ENCODE measurements around the gene SNX3. TPM values are rescaled to one million over a fixed set of nuclear protein-coding genes. Genes with fewer than 3 reads are reported as not detected.

SNX3 gene
- total RNA-seq, 1 experiment from 2014 or later = 80.7 TPM

- Histone ChIP-seq H2BK15ac (ENCODE audit: low read depth, low read length) (no peak overlapping the region), H3T11ph (ENCODE audit: low read length) (no peak overlapping the region), H3K79me2 (ENCODE audit: insufficient read depth, low read length) (no peaks in the 10 kb centered on the region), H4K20me1 (ENCODE audit: control insufficient read depth, insufficient read depth, insufficient read length) (no peaks in the 10 kb centered on the region), H3K4me1 (ENCODE audit: insufficient read depth, low read length) (no peaks in the 10 kb centered on the region), H4K8ac (replicated peaks; ENCODE audit: insufficient read length, low read depth, low read length) (no peak overlapping the region), H3K79me1 (ENCODE audit: insufficient read depth, low read depth, low read length, poor library complexity, severe bottlenecking) (no peaks in the 10 kb centered on the region), H2AFZ (ENCODE audit: low read length) (no peak overlapping the region), H2BK12ac (ENCODE audit: insufficient read length, low read depth, low read length) (no peak overlapping the region), H3K23ac (ENCODE audit: insufficient read length, low read depth, low read length) (no peak overlapping the region), H2BK5ac (ENCODE audit: insufficient read length, low read length) (no peak overlapping the region), H3K18ac (ENCODE audit: insufficient read length, low read depth, low read length) (no peak overlapping the region), H2BK120ac (ENCODE audit: low read depth, low read length, poor library complexity, severe bottlenecking) (no peak overlapping the region), H2AK5ac (ENCODE audit: insufficient read length, low read length) (no peak overlapping the region), H3K23me2 (ENCODE audit: insufficient read length, low read depth, low read length, poor library complexity, severe bottlenecking) (no peaks in the 10 kb centered on the region), H4K5ac (ENCODE audit: insufficient read length, low read depth, low read length) (no peak overlapping the region), H3K4me2 (ENCODE audit: insufficient read depth, insufficient read length, low read length) (no peak overlapping the region), H4K91ac (ENCODE audit: insufficient read length, low read depth, low read length) (no peak overlapping the region), H3K27ac (ENCODE audit: insufficient read length, low read depth, low read length) (no peak overlapping the region), H3K14ac (ENCODE audit: insufficient read depth, low read length) (no peak overlapping the region), H3K4ac (ENCODE audit: low read depth, low read length) (no peak overlapping the region), H3K56ac (ENCODE audit: insufficient read length, low read depth, low read length) (no peak overlapping the region), H3K9ac (ENCODE audit: extremely low read depth, insufficient read length, low read length) (no peak overlapping the region), H3K27me3 (ENCODE audit: insufficient read depth, low read length) (no peaks in the 10 kb centered on the region), H3K9me3 (ENCODE audit: control insufficient read depth, low read depth, low read length) (no peaks in the 10 kb centered on the region), H2BK20ac (ENCODE audit: low read depth, low read length, poor library complexity, severe bottlenecking) (no peak overlapping the region)
- Mint-ChIP-seq H3K9me3 (no peaks in the 10 kb centered on the region), H3K27me3 (ENCODE audit: low read depth) (no peaks in the 10 kb centered on the region), H3K27ac (no peak overlapping the region), H3K4me1 (peaks cover 5 to 7% of the 10 kb centered on the region in 2 experiments; a peak in 3 of 4 replicates), H3K36me3 (ENCODE audit: insufficient read depth in 1 of 3, low read depth in 3 of 3) (peaks cover 0 to 9% (median 6%) of the 10 kb centered on the region in 3 experiments; a peak in 3 of 7 replicates), H3K4me3 (no peak overlapping the region)
- no peak for TF ChIP-seq CTCF (conservative IDR thresholded peaks at IDR 0.05)
- DNase-seq = no peak
- no CpG with 5 or more reads among the region's 5 CpGs for WGBS (ENCODE audit: extremely low coverage, insufficient read length, low lambda C conversion rate)
These were observed 51.1 kb downstream of the SNX3 start for GRCh38 chr6:108209738-108210137.

Data from H9 (cell line).